HG03097 (cell line): ENCODE results near the gene EMC6.
"Not testable (repeated sequence)": the region's sequence is repeated elsewhere in the genome, so short reads cannot be mapped to it uniquely, and the experiment has no call there.

Source experiments
- ATAC-seq: cut with Tn5 transposase; IDR thresholded peaks from one replicate; pipeline ENCODE4 v1.9.1; 2021; ENCODE audit not compliant: unreplicated experiment, low FRiP score

EMC6 gene

GRCh38 chr17:3704931-3705717 is 36.5 kb downstream of the EMC6 start:
- ATAC-seq: no peak

- not testable (repeated sequence) for ATAC-seq
Measured at GRCh38 chr17:3705718-3705984, 37.0 kb downstream of the EMC6 start.

- ATAC-seq: no peak
Measured at GRCh38 chr17:3708366-3708765, 39.8 kb downstream of the EMC6 start.

GRCh38 chr17:3710951-3711383 is 42.4 kb downstream of the EMC6 start:
- ATAC-seq: peak; percentile 93

- no peak for ATAC-seq
Measured at GRCh38 chr17:3712811-3713463, 44.3 kb downstream of the EMC6 start.

- ATAC-seq: no peak
Measured at GRCh38 chr17:3715296-3715695, 46.7 kb downstream of the EMC6 start.

GRCh38 chr17:3718201-3718600 is 49.6 kb downstream of the EMC6 start:
- no peak for ATAC-seq

GRCh38 chr17:3719265-3719664 is 50.7 kb downstream of the EMC6 start:
- ATAC-seq: no peak
